ENCODE results near the gene CLEC4A.
"Not testable (repeated sequence)": the region's sequence is repeated elsewhere in the genome, so short reads cannot be mapped to it uniquely, and the experiment has no call there.

The CLEC4A gene

DNA sequence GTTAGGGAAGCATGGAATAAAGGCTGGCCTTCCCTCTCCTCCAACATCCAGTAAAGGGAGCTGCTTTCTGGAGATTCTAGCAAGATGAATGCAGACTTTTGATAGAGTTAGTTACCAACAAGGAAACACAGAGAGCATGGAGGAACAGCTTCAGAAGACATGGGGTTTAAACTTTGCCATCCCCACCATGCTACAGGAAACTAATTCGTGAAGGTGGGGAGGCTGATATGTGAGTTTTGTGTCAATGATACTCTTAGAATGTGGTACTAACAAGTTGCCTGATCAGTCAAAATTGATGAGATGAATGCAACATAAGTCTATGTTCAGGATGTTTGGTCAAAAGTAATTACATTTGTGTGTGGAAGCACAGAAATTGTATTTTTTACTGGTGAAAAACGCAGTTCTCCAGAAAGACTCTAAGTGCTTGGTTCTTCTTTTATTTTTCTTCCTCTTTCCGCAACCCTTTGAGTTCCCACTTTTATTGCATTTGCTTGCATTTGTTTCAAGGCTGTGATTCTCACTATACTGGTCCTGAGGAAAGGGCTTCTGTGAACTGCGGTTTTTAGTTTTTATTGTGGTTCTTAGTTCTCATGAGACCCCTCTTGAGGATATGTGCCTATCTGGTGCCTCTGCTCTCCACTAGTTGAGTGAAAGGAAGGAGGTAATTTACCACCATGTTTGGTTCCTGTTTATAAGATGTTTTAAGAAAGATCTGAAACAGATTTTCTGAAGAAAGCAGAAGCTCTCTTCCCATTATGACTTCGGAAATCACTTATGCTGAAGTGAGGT lies at the start of gene CLEC4A:
CLEC4A (plus strand) TSS at position 494 of the 789 bp plus-strand sequence; CDS start at position 756, 262 bp downstream.
- H3K27me3 ChIP-seq (ENCODE audit: control insufficient read depth in 1 of 2, insufficient read depth in 2 of 2, low read length in 2 of 2) = no peaks in the 10 kb centered on the region
- no peak within 1 kb of the TSS for H3K9ac ChIP-seq (ENCODE audit: low read length)
- no peaks in the 10 kb centered on the region for H3K4me1 ChIP-seq (ENCODE audit: insufficient read depth, low read length)
- no peak within 1 kb of the TSS for H3K27ac ChIP-seq (ENCODE audit: low read depth, low read length)
- H3K36me3 ChIP-seq (ENCODE audit: insufficient read depth, low read length) = no peaks in the 10 kb centered on the region
- no peak within 1 kb of the TSS for H3K4me3 ChIP-seq (ENCODE audit: low read depth in 1 of 2, low read length in 2 of 2)
- no peaks in the 10 kb centered on the region for H3K9me3 ChIP-seq (ENCODE audit: low read length)

- Histone ChIP-seq H3K36me3 (ENCODE audit: insufficient read depth, low read length) (no peaks in the 10 kb centered on the region), H3K9me3 (ENCODE audit: low read length) (no peaks in the 10 kb centered on the region), H3K27ac (ENCODE audit: low read depth, low read length) (no peak overlapping the region), H3K9ac (ENCODE audit: low read length) (no peak overlapping the region), H3K27me3 (ENCODE audit: control insufficient read depth in 1 of 2, insufficient read depth in 2 of 2, low read length in 2 of 2) (no peaks in the 10 kb centered on the region), H3K4me1 (ENCODE audit: insufficient read depth, low read length) (no peaks in the 10 kb centered on the region), H3K4me3 (ENCODE audit: low read depth in 1 of 2, low read length in 2 of 2) (no peak overlapping the region)
Measured at GRCh38 chr12:8075935-8076334, 47.5 kb upstream of the CLEC4A start.

GRCh38 chr12:8076366-8076765 lies 47.1 kb upstream of the CLEC4A start:
- Histone ChIP-seq H3K36me3 (ENCODE audit: insufficient read depth, low read length) (no peaks in the 10 kb centered on the region), H3K27ac (ENCODE audit: low read depth, low read length) (no peak overlapping the region), H3K27me3 (ENCODE audit: control insufficient read depth in 1 of 2, insufficient read depth in 2 of 2, low read length in 2 of 2) (no peaks in the 10 kb centered on the region), H3K4me1 (ENCODE audit: insufficient read depth, low read length) (no peaks in the 10 kb centered on the region), H3K4me3 (ENCODE audit: low read depth in 1 of 2, low read length in 2 of 2) (no peak overlapping the region), H3K9ac (ENCODE audit: low read length) (no peak overlapping the region), H3K9me3 (ENCODE audit: low read length) (no peaks in the 10 kb centered on the region)

- Histone ChIP-seq H3K9ac (ENCODE audit: low read length) (no peak overlapping the region), H3K4me3 (ENCODE audit: low read depth in 1 of 2, low read length in 2 of 2) (no peak overlapping the region), H3K4me1 (ENCODE audit: insufficient read depth, low read length) (no peaks in the 10 kb centered on the region), H3K27ac (ENCODE audit: low read depth, low read length) (no peak overlapping the region), H3K9me3 (ENCODE audit: low read length) (no peaks in the 10 kb centered on the region), H3K27me3 (ENCODE audit: control insufficient read depth in 1 of 2, insufficient read depth in 2 of 2, low read length in 2 of 2) (no peaks in the 10 kb centered on the region), H3K36me3 (ENCODE audit: insufficient read depth, low read length) (no peaks in the 10 kb centered on the region)
Measured at GRCh38 chr12:8077207-8077606, 46.2 kb upstream of the CLEC4A start.

DNA sequence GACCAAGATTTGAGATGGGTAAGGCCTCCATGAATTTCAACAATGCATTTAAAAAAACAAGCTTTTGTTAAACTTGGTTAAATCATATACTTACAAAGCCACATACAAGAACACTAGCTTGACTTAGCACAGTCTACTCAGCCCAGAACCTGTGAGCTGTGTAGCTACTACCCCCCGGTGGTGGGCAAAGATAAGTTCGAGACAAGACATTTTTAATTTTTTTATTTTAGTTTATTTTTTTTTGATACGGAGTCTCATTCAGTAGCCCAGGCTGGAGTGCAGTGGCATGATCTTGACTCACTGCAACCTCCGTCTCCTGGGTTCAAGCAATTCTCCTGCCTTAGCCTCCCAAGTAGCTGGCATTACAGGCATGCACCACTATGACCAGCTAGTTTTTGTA lies 45.0 kb upstream of the CLEC4A start:
- Histone ChIP-seq H3K4me3 (ENCODE audit: low read depth in 1 of 2, low read length in 2 of 2) (no peak overlapping the region), H3K4me1 (ENCODE audit: insufficient read depth, low read length) (peaks cover 6% of the 10 kb centered on the region), H3K36me3 (ENCODE audit: insufficient read depth, low read length) (no peaks in the 10 kb centered on the region), H3K9ac (ENCODE audit: low read length) (no peak overlapping the region), H3K9me3 (ENCODE audit: low read length) (no peaks in the 10 kb centered on the region), H3K27ac (ENCODE audit: low read depth, low read length) (no peak overlapping the region), H3K27me3 (ENCODE audit: control insufficient read depth in 1 of 2, insufficient read depth in 2 of 2, low read length in 2 of 2) (no peaks in the 10 kb centered on the region)

DNA sequence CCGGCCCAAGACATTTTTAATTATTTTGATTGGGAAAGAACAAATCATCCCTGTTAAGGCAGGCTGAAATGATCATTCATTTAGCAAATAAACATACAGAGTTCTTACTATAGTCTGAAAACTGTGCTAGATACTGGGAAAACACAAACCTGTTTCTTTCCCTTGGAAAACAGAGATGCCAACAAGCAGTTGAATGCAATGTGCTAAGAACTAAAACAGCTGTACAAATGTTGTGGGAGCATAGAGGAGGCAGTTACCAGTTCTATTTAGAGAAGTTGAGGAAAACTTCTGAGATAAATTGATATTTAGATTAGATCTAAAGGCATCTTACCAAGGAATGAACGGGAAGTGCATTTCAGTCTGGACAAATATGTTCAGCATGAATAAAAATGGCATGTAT lies 44.5 kb upstream of the CLEC4A start:
- H3K4me1 ChIP-seq (ENCODE audit: insufficient read depth, low read length) = peaks cover 11% of the 10 kb centered on the region
- no peak overlapping the region for H3K9ac ChIP-seq (ENCODE audit: low read length)
- no peaks in the 10 kb centered on the region for H3K36me3 ChIP-seq (ENCODE audit: insufficient read depth, low read length)
- no peaks in the 10 kb centered on the region for H3K27me3 ChIP-seq (ENCODE audit: control insufficient read depth in 1 of 2, insufficient read depth in 2 of 2, low read length in 2 of 2)
- H3K27ac ChIP-seq (ENCODE audit: low read depth, low read length) = no peak overlapping the region
- H3K4me3 ChIP-seq (ENCODE audit: low read depth in 1 of 2, low read length in 2 of 2) = no peak overlapping the region
- H3K9me3 ChIP-seq (ENCODE audit: low read length) = no peaks in the 10 kb centered on the region

DNA sequence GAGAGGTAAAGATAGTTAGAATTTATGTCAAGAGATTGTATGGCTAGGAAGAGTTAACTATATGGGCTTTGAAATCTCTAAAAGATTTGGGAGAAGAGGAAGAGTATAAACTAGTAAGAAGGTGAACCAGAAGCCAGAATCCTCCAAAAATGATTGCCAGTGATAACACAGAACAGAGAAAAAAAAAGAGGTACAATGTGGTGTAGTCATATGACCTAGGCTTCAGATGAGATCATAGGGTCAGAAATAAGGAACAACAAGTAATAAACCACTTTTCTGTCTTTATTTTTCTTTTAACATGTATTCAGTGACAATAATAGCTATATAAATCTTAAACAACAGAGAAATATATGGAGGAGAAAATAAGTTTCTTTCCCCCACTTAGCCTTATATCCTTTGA lies 43.3 kb upstream of the CLEC4A start:
- Histone ChIP-seq H3K9me3 (ENCODE audit: low read length) (no peaks in the 10 kb centered on the region), H3K36me3 (ENCODE audit: insufficient read depth, low read length) (no peaks in the 10 kb centered on the region), H3K4me1 (ENCODE audit: insufficient read depth, low read length) (peaks cover 20% of the 10 kb centered on the region), H3K9ac (ENCODE audit: low read length) (no peak overlapping the region), H3K27me3 (ENCODE audit: control insufficient read depth in 1 of 2, insufficient read depth in 2 of 2, low read length in 2 of 2) (no peaks in the 10 kb centered on the region), H3K4me3 (ENCODE audit: low read depth in 1 of 2, low read length in 2 of 2) (no peak overlapping the region), H3K27ac (ENCODE audit: low read depth, low read length) (no peak overlapping the region)

DNA sequence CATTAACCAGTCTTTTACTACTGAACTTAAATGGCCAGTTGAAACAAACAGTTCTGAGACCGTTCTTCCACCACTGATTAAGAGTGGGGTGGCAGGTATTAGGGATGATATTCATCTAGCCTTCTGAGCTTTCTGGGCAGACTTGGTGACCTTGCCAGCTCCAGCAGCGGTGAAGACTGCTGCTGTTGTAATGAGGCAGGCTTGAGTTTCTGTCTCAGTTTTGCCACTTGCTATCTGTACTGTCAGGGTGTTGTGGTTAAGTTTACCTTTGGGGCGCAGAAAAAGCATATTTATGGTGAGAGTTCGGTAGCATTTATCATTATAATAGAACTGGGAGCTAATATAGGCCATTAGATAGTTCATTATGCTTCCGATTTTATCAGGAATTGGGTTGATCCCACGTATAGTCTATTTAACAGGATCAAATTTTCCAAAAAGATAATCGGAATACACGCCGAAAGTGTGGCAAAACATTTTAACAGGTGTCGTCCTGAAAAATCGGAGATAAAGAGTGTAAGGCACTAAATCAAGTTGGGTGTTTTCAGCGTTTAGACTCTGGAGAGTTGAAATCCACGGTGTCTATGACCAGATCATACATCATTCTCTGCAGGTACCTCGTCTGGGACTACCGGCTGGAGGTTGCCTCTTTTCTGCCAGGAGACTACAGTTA lies 42.0 kb upstream of the CLEC4A start:
- Histone ChIP-seq H3K9ac (ENCODE audit: low read length) (peak overlapping the region; percentile 96), H3K27me3 (ENCODE audit: control insufficient read depth in 1 of 2, insufficient read depth in 2 of 2, low read length in 2 of 2) (no peaks in the 10 kb centered on the region), H3K4me1 (ENCODE audit: insufficient read depth, low read length) (peaks cover 20% of the 10 kb centered on the region), H3K9me3 (ENCODE audit: low read length) (no peaks in the 10 kb centered on the region), H3K27ac (ENCODE audit: low read depth, low read length) (peak overlapping the region; percentile 93), H3K4me3 (ENCODE audit: low read depth in 1 of 2, low read length in 2 of 2) (peak overlapping the region; percentile 89 to 100), H3K36me3 (ENCODE audit: insufficient read depth, low read length) (no peaks in the 10 kb centered on the region)

DNA sequence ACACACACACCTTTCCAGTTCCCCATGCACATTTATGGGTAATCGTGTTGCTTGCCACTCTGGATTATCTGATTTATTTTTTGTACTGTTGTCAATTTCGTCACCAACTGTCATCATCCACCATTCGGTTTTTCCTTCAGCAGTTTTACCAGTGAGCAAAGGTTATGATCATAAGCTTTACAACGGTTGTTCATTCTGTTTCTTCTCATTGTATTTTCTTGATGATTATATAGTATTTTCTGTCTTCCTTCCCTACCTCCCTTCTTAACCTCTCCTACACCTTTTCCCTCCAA lies 40.7 kb upstream of the CLEC4A start:
- peak overlapping the region; percentile 89 to 100 for H3K4me3 ChIP-seq (ENCODE audit: low read depth in 1 of 2, low read length in 2 of 2)
- H3K9ac ChIP-seq (ENCODE audit: low read length) = peak overlapping the region; percentile 96
- H3K36me3 ChIP-seq (ENCODE audit: insufficient read depth, low read length) = no peaks in the 10 kb centered on the region
- no peak overlapping the region for H3K27ac ChIP-seq (ENCODE audit: low read depth, low read length)
- H3K4me1 ChIP-seq (ENCODE audit: insufficient read depth, low read length) = peaks cover 22% of the 10 kb centered on the region
- no peaks in the 10 kb centered on the region for H3K27me3 ChIP-seq (ENCODE audit: control insufficient read depth in 1 of 2, insufficient read depth in 2 of 2, low read length in 2 of 2)
- no peaks in the 10 kb centered on the region for H3K9me3 ChIP-seq (ENCODE audit: low read length)

DNA sequence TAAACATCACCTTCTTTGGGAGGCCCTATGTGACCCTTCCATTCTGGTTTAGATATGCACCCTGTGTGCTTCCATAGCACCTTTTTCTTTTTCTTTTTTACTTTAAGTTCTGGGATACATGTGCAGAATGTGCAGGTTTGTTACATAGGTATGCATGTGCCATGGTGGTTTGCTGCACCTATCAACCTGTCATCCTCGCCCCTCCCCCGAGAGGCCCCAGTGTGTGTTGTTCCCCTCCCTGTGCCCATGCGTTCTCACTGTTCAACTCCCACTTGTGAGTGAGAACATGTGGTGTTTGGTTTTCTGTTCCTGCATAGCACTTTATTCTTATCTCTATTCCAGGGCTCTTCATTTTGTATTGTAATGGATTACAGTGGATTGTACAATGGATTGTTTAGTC lies 39.1 kb upstream of the CLEC4A start:
- not testable (repeated sequence) for H3K27ac ChIP-seq (ENCODE audit: low read depth, low read length); H3K36me3 ChIP-seq (ENCODE audit: insufficient read depth, low read length); H3K9ac ChIP-seq (ENCODE audit: low read length); H3K4me3 ChIP-seq (ENCODE audit: low read depth in 1 of 2, low read length in 2 of 2); H3K27me3 ChIP-seq (ENCODE audit: control insufficient read depth in 1 of 2, insufficient read depth in 2 of 2, low read length in 2 of 2); H3K9me3 ChIP-seq (ENCODE audit: low read length)
- peaks cover 24% of the 10 kb centered on the region for H3K4me1 ChIP-seq (ENCODE audit: insufficient read depth, low read length)

DNA sequence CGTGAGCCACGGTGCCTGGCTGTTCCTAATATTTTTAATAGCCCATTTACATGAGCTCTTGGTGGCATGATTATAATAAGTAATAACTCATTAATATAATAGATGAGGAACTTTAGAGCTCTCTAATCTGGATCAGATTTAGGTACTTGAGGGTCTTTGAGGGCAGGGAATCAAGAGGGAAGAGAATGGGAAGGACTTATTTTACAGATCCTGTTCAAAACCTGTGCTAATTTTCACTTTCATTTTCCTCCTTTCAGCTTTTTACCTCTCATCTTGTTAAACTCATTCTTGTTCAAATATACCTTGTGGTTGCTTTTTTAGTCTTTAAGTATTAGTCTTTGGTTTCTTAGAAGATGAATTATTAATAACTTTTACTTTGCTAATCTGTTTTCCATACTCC lies 35.8 kb upstream of the CLEC4A start:
- H3K4me1 ChIP-seq (ENCODE audit: insufficient read depth, low read length) = peaks cover 24% of the 10 kb centered on the region

DNA sequence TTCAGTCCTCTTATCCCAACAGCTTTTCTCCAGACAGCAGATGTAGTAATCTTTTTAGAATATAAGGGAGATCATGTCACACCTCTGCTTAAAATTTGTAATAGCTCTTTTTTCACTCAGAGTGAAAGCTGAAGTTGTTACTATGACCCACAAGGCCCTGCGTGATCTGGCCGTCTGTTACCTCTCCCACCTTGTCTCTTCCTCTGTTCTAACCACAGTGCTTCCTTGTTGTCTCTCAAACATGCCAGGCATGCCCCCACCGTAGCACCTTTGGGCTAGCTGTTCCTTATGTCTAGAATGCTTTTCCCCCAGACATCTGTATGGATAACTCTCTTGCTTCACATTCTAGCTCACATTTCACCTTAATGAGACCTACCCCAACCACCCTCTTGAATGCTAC lies 34.8 kb upstream of the CLEC4A start:
- H3K9me3 ChIP-seq (ENCODE audit: low read length) = no peaks in the 10 kb centered on the region
- H3K4me1 ChIP-seq (ENCODE audit: insufficient read depth, low read length) = peaks cover 16% of the 10 kb centered on the region
- H3K9ac ChIP-seq (ENCODE audit: low read length) = no peak overlapping the region
- no peak overlapping the region for H3K27ac ChIP-seq (ENCODE audit: low read depth, low read length)
- peaks cover 40% of the 10 kb centered on the region for H3K36me3 ChIP-seq (ENCODE audit: insufficient read depth, low read length)
- H3K4me3 ChIP-seq (ENCODE audit: low read depth in 1 of 2, low read length in 2 of 2) = no peak overlapping the region
- no peaks in the 10 kb centered on the region for H3K27me3 ChIP-seq (ENCODE audit: control insufficient read depth in 1 of 2, insufficient read depth in 2 of 2, low read length in 2 of 2)

More for the DNA sequence above, 35.8 kb upstream of the CLEC4A start:
- peaks cover 32% of the 10 kb centered on the region for H3K36me3 ChIP-seq (ENCODE audit: insufficient read depth, low read length)
- no peak overlapping the region for H3K9ac ChIP-seq (ENCODE audit: low read length)
- H3K9me3 ChIP-seq (ENCODE audit: low read length) = no peaks in the 10 kb centered on the region
- no peaks in the 10 kb centered on the region for H3K27me3 ChIP-seq (ENCODE audit: control insufficient read depth in 1 of 2, insufficient read depth in 2 of 2, low read length in 2 of 2)
- H3K27ac ChIP-seq (ENCODE audit: low read depth, low read length) = no peak overlapping the region
- H3K4me3 ChIP-seq (ENCODE audit: low read depth in 1 of 2, low read length in 2 of 2) = no peak overlapping the region
